Measurements from ENCODE around the gene CLCN5. TPM values are rescaled to one million over a fixed set of nuclear protein-coding genes. Genes with fewer than 3 reads are reported as not detected.

The CLCN5 gene
- total and polyA plus RNA-seq, 2 of the 13 experiments (the other 11 are each of a cell fraction or from before 2014, with no cell fraction given), result 7.8 to 27.3 TPM

DNA sequence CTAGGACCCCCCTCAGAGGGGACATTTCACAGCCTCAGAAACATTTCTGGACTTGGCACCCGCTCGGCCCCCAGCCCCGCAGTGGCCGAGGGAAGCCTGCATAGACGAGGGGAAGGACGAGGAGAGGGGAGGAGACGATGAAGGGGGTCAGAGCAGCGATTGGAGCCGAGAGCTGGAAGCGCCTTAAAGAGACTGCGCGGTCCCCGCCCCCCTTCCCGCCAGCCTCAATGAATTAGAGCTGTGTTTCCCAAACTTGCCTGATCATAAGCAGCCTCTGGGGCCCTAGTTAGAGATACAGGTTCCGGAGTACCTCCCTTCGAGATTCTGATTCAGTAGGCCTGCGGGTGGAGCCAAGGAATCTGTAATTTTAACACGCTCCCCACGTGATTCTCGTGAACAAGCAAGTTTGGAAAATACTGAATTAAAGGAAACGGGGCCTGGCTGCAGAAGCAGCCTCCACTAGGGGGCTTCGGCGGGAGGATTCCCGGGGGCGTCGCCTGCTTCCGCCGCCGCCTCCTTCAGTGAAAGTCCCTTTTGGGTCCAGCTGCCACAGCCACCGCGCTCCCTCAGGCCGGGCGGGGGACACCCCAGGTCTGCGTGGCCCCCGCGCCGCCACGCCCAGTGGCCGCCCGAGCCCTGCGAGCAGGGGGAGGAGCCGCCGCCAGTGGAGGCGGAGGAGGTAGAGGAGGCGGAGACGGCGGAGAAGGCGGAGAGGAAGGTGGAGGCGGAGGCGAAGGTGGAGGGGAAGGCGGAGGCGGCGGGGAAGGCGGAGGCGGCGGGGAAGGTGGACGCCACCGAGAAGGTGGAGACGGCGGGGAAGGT, 43.4 kb upstream of the CLCN5 start, which contains the start of gene USP27X (continued):
- TF ChIP-seq, protein P1, sequence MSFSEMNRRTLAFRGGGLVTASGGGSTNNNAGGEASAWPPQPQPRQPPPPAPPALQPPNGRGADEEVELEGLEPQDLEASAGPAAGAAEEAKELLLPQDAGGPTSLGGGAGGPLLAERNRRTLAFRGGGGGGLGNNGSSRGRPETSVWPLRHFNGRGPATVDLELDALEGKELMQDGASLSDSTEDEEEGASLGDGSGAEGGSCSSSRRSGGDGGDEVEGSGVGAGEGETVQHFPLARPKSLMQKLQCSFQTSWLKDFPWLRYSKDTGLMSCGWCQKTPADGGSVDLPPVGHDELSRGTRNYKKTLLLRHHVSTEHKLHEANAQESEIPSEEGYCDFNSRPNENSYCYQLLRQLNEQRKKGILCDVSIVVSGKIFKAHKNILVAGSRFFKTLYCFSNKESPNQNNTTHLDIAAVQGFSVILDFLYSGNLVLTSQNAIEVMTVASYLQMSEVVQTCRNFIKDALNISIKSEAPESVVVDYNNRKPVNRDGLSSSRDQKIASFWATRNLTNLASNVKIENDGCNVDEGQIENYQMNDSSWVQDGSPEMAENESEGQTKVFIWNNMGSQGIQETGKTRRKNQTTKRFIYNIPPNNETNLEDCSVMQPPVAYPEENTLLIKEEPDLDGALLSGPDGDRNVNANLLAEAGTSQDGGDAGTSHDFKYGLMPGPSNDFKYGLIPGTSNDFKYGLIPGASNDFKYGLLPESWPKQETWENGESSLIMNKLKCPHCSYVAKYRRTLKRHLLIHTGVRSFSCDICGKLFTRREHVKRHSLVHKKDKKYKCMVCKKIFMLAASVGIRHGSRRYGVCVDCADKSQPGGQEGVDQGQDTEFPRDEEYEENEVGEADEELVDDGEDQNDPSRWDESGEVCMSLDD (CRISPR knock-in tag; IDR thresholded peaks at IDR 0.05; ENCODE audit: borderline replicate concordance), result no peak
- TF ChIP-seq ZNF761 (CRISPR knock-in tag; conservative IDR thresholded peaks at IDR 0.05) (no peak; the same call in 1 of the 2 replicates), JUNB (CRISPR knock-in tag; IDR thresholded peaks at IDR 0.05; ENCODE audit: borderline replicate concordance) (no peak; the same call in 1 of the 2 replicates), PAWR (CRISPR knock-in tag; IDR thresholded peaks at IDR 0.05; ENCODE audit: borderline replicate concordance) (no peak), TRIM24 (CRISPR knock-in tag; IDR thresholded peaks at IDR 0.05) (no peak), SALL1 (CRISPR knock-in tag; IDR thresholded peaks at IDR 0.05) (peak; percentile 48; the same call in 1 of the 2 replicates), ZNF121 (CRISPR knock-in tag; IDR thresholded peaks at IDR 0.05) (no peak), PAX8 (CRISPR knock-in tag; IDR thresholded peaks at IDR 0.05; ENCODE audit: borderline replicate concordance) (no peak), MTA1 (CRISPR knock-in tag; IDR thresholded peaks at IDR 0.05; ENCODE audit: borderline replicate concordance) (peak; percentile 46; the same call in 1 of the 2 replicates), ZFY (CRISPR knock-in tag; IDR thresholded peaks at IDR 0.05) (no peak; the same call in none of the 2 replicates), ZNF10 (CRISPR knock-in tag; IDR thresholded peaks at IDR 0.05; ENCODE audit: borderline replicate concordance, low read depth) (no peak)
- TF ChIP-seq, protein P2, sequence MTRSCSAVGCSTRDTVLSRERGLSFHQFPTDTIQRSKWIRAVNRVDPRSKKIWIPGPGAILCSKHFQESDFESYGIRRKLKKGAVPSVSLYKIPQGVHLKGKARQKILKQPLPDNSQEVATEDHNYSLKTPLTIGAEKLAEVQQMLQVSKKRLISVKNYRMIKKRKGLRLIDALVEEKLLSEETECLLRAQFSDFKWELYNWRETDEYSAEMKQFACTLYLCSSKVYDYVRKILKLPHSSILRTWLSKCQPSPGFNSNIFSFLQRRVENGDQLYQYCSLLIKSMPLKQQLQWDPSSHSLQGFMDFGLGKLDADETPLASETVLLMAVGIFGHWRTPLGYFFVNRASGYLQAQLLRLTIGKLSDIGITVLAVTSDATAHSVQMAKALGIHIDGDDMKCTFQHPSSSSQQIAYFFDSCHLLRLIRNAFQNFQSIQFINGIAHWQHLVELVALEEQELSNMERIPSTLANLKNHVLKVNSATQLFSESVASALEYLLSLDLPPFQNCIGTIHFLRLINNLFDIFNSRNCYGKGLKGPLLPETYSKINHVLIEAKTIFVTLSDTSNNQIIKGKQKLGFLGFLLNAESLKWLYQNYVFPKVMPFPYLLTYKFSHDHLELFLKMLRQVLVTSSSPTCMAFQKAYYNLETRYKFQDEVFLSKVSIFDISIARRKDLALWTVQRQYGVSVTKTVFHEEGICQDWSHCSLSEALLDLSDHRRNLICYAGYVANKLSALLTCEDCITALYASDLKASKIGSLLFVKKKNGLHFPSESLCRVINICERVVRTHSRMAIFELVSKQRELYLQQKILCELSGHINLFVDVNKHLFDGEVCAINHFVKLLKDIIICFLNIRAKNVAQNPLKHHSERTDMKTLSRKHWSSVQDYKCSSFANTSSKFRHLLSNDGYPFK (CRISPR knock-in tag; IDR thresholded peaks at IDR 0.05; ENCODE audit: borderline replicate concordance), result no peak
- TF ChIP-seq, protein P3, sequence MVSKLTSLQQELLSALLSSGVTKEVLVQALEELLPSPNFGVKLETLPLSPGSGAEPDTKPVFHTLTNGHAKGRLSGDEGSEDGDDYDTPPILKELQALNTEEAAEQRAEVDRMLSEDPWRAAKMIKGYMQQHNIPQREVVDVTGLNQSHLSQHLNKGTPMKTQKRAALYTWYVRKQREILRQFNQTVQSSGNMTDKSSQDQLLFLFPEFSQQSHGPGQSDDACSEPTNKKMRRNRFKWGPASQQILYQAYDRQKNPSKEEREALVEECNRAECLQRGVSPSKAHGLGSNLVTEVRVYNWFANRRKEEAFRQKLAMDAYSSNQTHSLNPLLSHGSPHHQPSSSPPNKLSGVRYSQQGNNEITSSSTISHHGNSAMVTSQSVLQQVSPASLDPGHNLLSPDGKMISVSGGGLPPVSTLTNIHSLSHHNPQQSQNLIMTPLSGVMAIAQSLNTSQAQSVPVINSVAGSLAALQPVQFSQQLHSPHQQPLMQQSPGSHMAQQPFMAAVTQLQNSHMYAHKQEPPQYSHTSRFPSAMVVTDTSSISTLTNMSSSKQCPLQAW (CRISPR knock-in tag; IDR thresholded peaks at IDR 0.05), result no peak; the same call in 1 of the 2 replicates
- TF ChIP-seq, protein P4, sequence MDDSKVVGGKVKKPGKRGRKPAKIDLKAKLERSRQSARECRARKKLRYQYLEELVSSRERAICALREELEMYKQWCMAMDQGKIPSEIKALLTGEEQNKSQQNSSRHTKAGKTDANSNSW (CRISPR knock-in tag; IDR thresholded peaks at IDR 0.05; ENCODE audit: borderline replicate concordance), result no peak
- TF ChIP-seq, protein P5, sequence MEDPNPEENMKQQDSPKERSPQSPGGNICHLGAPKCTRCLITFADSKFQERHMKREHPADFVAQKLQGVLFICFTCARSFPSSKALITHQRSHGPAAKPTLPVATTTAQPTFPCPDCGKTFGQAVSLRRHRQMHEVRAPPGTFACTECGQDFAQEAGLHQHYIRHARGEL (CRISPR knock-in tag; IDR thresholded peaks at IDR 0.05), result no peak
- TF ChIP-seq, protein P6, sequence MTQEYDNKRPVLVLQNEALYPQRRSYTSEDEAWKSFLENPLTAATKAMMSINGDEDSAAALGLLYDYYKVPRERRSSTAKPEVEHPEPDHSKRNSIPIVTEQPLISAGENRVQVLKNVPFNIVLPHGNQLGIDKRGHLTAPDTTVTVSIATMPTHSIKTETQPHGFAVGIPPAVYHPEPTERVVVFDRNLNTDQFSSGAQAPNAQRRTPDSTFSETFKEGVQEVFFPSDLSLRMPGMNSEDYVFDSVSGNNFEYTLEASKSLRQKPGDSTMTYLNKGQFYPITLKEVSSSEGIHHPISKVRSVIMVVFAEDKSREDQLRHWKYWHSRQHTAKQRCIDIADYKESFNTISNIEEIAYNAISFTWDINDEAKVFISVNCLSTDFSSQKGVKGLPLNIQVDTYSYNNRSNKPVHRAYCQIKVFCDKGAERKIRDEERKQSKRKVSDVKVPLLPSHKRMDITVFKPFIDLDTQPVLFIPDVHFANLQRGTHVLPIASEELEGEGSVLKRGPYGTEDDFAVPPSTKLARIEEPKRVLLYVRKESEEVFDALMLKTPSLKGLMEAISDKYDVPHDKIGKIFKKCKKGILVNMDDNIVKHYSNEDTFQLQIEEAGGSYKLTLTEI (CRISPR knock-in tag; conservative IDR thresholded peaks at IDR 0.05), result no peak
- TF ChIP-seq, protein P7, sequence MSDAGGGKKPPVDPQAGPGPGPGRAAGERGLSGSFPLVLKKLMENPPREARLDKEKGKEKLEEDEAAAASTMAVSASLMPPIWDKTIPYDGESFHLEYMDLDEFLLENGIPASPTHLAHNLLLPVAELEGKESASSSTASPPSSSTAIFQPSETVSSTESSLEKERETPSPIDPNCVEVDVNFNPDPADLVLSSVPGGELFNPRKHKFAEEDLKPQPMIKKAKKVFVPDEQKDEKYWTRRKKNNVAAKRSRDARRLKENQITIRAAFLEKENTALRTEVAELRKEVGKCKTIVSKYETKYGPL (CRISPR knock-in tag; IDR thresholded peaks at IDR 0.05), result no peak
